Adrenal gland (tissue), 12 donors: ENCODE data around the gene GPS1. TPM values are rescaled to one million over a fixed set of nuclear protein-coding genes. Genes with fewer than 3 reads are reported as not detected.

Experiments
- DNase-seq, 7 donors: peaks; one replicate each; pipeline ENCODE4 v3.0.0-alpha.2; 2019 to 2020
- H3K27ac ChIP-seq, 5 donors: fragments of 200-600 bp; sonication (generic) in 4 of 5; 1 replicate in 3 of 5; 2 replicates in 2 of 5; pipeline versions ENCODE4 v1.5.1 to v1.8.0; 2016 to 2020; ENCODE audit warnings: mild to moderate bottlenecking in 1 of 5
- H3K27me3 ChIP-seq: fragments of 200-600 bp; 2 replicates; pipeline ENCODE4 v1.8.0; 2021
- H3K36me3 ChIP-seq, 2 donors: fragments of 200-600 bp; replicated peaks in 1 of 2; 1 replicate in 1 of 2; 2 replicates in 1 of 2; pipeline versions ENCODE4 v1.5.1 to v1.8.0; 2018 to 2022
- H3K4me1 ChIP-seq, 2 donors: fragments of 200-600 bp; replicated peaks in 1 of 2; 1 replicate in 1 of 2; 2 replicates in 1 of 2; pipeline versions ENCODE4 v1.5.1 to v1.8.0; 2018 to 2021
- H3K4me3 ChIP-seq, 4 donors: fragments of 200-600 bp; sonication (generic) in 3 of 4; one replicate each; pipeline ENCODE4 v1.5.1; 2016 to 2018
- H3K9me3 ChIP-seq, 3 donors: fragments of 200-600 bp; sonication (generic) in 1 of 3; replicated peaks in 1 of 3; 1 replicate in 2 of 3; 2 replicates in 1 of 3; pipeline versions ENCODE4 v1.5.1 to v1.8.0; 2016 to 2021
- POLR2A ChIP-seq, 2 donors: fragments of 450-650 bp; IDR thresholded peaks; one replicate each; pipeline ENCODE4 v1.6.1; 2017; ENCODE audit warnings: antibody characterized with exemption in 2 of 2, mild to moderate bottlenecking in 2 of 2, moderate library complexity in 1 of 2
- WGBS, 4 donors: extraction: QIAGEN DNeasy Blood & Tissue Kit in 2 of 4; methylation state at CpG; one replicate each; pipeline versions ENCODE4 v1.1.5 to v1.1.7; 2013 to 2017; 5-methylcytosine and 5-hydroxymethylcytosine counted together
- intact Hi-C, 2 donors: fragments of 100-400 bp; cut with DNase I; formaldehyde crosslinking; loops; one replicate each; pipeline versions ENCODE4 v1.14.1 to v1.15.0; 2022 to 2023
- polyA plus RNA-seq, 3 donors: library from polyadenylated mRNA; stranded (reverse); fragments of 200-250 nt in 2 of 3; fragments of 350-450 nt in 1 of 3; fragmentation: Illumina TruSeq in 1 of 3; extraction: RNeasy Lipid Tissue Mini Kit (QIAGEN cat#74804) in 1 of 3; gene quantifications; one replicate each; pipeline ENCODE4 v1.2.3, GENCODE V29; 2013 to 2014
- total RNA-seq, 9 donors: library from RNA; depleted of rRNA in 4 of 9; stranded (reverse); fragments of >200 nt in 4 of 9; fragments of 120-200 nt in 1 of 9; fragmentation: NEBNext Ultra II Directional in 1 of 9; extraction: Animal tissue kit (Norgen Biotek cat#: 25700) in 1 of 9; gene quantifications; one replicate each; pipeline versions ENCODE4 v1.1.0 to v1.2.4, GENCODE V29; 2013 to 2023
- TF ChIP-seq, protein P1 (sequence below), 6 experiments: fragments of 450-650 bp in 4 of 6; fragments of 200-600 bp in 2 of 6; sonication (generic) in 1 of 6; IDR thresholded peaks; 1 replicate in 5 of 6; 2 replicates in 1 of 6; pipeline versions ENCODE4 v1.5.1 to v1.8.0; 2016 to 2021; ENCODE audit warnings: antibody characterized with exemption in 6 of 6, mild to moderate bottlenecking in 2 of 6, moderate library complexity in 1 of 6
- donor health status: healthy with polysubstance abuse.
- donor health status: Bipolar disorder and iron deficiency.
- donor health status: DM: yes; HTN: yes; CAD: no.
- donor health status: DM: no; HTN: no; CAD: no.
- donor health status: DM: no; HTN: no; CAD: no.
- donor health status: DM: yes; HTN: yes; CAD: no.

GPS1 gene
- total and polyA plus RNA-seq, 12 donors, result 37.4 to 305 (median 113) TPM

- no peak for DNase-seq
- Histone ChIP-seq H3K27ac (no peak overlapping the region), H3K4me1 (no peaks in the 10 kb centered on the region), H3K36me3 (peaks cover 0 to 97% of the 10 kb centered on the region in 2 donors), H3K9me3 (no peaks in the 10 kb centered on the region), H3K27me3 (no peaks in the 10 kb centered on the region), H3K4me3 (no peak overlapping the region)
- WGBS, 4 donors, result 85 to 91% (median 91%) methylated on average over 16 to 25 of the region's 25 CpGs; no CpG with 5 or more reads in 1 of the 4 donors
- TF ChIP-seq, protein P1, sequence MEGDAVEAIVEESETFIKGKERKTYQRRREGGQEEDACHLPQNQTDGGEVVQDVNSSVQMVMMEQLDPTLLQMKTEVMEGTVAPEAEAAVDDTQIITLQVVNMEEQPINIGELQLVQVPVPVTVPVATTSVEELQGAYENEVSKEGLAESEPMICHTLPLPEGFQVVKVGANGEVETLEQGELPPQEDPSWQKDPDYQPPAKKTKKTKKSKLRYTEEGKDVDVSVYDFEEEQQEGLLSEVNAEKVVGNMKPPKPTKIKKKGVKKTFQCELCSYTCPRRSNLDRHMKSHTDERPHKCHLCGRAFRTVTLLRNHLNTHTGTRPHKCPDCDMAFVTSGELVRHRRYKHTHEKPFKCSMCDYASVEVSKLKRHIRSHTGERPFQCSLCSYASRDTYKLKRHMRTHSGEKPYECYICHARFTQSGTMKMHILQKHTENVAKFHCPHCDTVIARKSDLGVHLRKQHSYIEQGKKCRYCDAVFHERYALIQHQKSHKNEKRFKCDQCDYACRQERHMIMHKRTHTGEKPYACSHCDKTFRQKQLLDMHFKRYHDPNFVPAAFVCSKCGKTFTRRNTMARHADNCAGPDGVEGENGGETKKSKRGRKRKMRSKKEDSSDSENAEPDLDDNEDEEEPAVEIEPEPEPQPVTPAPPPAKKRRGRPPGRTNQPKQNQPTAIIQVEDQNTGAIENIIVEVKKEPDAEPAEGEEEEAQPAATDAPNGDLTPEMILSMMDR (IDR thresholded peaks at IDR 0.05), result no peak
- no peak for TF ChIP-seq POLR2A (IDR thresholded peaks at IDR 0.05)
- intact Hi-C loops, result no loop called here
Observed at GRCh38 chr17:82085931-82086764, 34.5 kb downstream of the GPS1 start.

GRCh38 chr17:82086941-82087906 lies 35.5 kb downstream of the GPS1 start:
- TF ChIP-seq POLR2A (IDR thresholded peaks at IDR 0.05), result no peak
- TF ChIP-seq, protein P1 (IDR thresholded peaks at IDR 0.05), result no peak
- Histone ChIP-seq H3K4me3 (no peak overlapping the region), H3K27ac (no peak overlapping the region), H3K27me3 (no peaks in the 10 kb centered on the region), H3K4me1 (no peaks in the 10 kb centered on the region), H3K9me3 (no peaks in the 10 kb centered on the region), H3K36me3 (peaks cover 0 to 100% of the 10 kb centered on the region in 2 donors)
- DNase-seq, result no peak
- intact Hi-C loops, result no loop called here
- 83 to 90% (median 88%) methylated on average over 14 to 39 of the region's 39 CpGs for WGBS, 4 donors

GRCh38 chr17:82087961-82088837 lies 36.5 kb downstream of the GPS1 start:
- H3K9me3 ChIP-seq, result no peaks in the 10 kb centered on the region
- H3K4me1 ChIP-seq, result no peaks in the 10 kb centered on the region
- H3K27ac ChIP-seq, result no peak overlapping the region
- intact Hi-C loops, result no loop called here
- no peak for DNase-seq
- no peak for TF ChIP-seq POLR2A (IDR thresholded peaks at IDR 0.05)
- TF ChIP-seq, protein P1 (IDR thresholded peaks at IDR 0.05), result no peak
- no peaks in the 10 kb centered on the region for H3K27me3 ChIP-seq
- H3K36me3 ChIP-seq, result peaks cover 0 to 100% of the 10 kb centered on the region in 2 donors
- no peak overlapping the region for H3K4me3 ChIP-seq
- 94 to 97% (median 95%) methylated on average over 23 to 48 of the region's 48 CpGs for WGBS, 4 donors
